Activated T-helper 2 cell treated with anti-CD3 and anti-CD28 coated beads, Interferon-gamma antibody, Interleukin-2, Interleukin-4, amounts not matched to agents 10 μg/mL and 5 μg/mL and 100 μg/mL, durations not matched to agents 14 hours and 24 hours and 36 hours (primary cell): ENCODE measurements around the gene NINJ2. TPM values are rescaled to one million over a fixed set of nuclear protein-coding genes. Genes with fewer than 3 reads are reported as not detected.
A peak's percentile ranks its signal among the peaks of the same experiment; 100 is the strongest.
"Not testable (repeated sequence)": the region's sequence is repeated elsewhere in the genome, so short reads cannot be mapped to it uniquely, and the experiment has no call there.

ENCODE experiments used
- DNase-seq: peaks from one replicate; pipeline ENCODE4 v3.0.0; 2021; ENCODE audit warnings: low spot score
- H3K27ac Mint-ChIP-seq: one replicate; pipeline ENCODE4 v1.8.0; 2021; ENCODE audit warnings: mixed read lengths
- H3K27me3 Mint-ChIP-seq: one replicate; pipeline ENCODE4 v1.8.0; 2021; ENCODE audit warnings: low read depth, mixed read lengths
- H3K36me3 Mint-ChIP-seq: one replicate; pipeline ENCODE4 v1.8.0; 2021; ENCODE audit warnings: low read depth, mixed read lengths
- H3K4me1 Mint-ChIP-seq: one replicate; pipeline ENCODE4 v1.8.0; 2021; ENCODE audit warnings: low read depth, mixed read lengths
- H3K4me3 Mint-ChIP-seq: one replicate; pipeline ENCODE4 v1.8.0; 2021; ENCODE audit warnings: low read depth, mild to moderate bottlenecking, moderate library complexity, mixed read lengths
- H3K9me3 Mint-ChIP-seq: one replicate; pipeline ENCODE4 v1.8.0; 2021; ENCODE audit warnings: mixed read lengths
- intact Hi-C: fragments of 100-400 bp; cut with micrococcal nuclease; formaldehyde crosslinking; loops from one replicate; pipeline ENCODE4 v1.15.1; 2023
- total RNA-seq: library from RNA; stranded (reverse); gene quantifications from 2 replicates; pipeline ENCODE4 v1.2.3, GENCODE V29; 2022

NINJ2 gene
- total RNA-seq, 1 donor from 2014 or later: 3.1 TPM

- H3K4me3 Mint-ChIP-seq, H3K27ac Mint-ChIP-seq, DNase-seq, H3K27me3 Mint-ChIP-seq, intact Hi-C loops, H3K9me3 Mint-ChIP-seq: not testable (repeated sequence)
- Mint-ChIP-seq H3K4me1 (peaks cover 28% of the 10 kb centered on the region), H3K36me3 (peaks cover 15% of the 10 kb centered on the region)
These were observed 34.5 kb downstream of the NINJ2 start for GRCh38 chr12:628742-629078.

- no peak for DNase-seq
- H3K36me3 Mint-ChIP-seq: peaks cover 14% of the 10 kb centered on the region
- H3K27me3 Mint-ChIP-seq: no peaks in the 10 kb centered on the region
- no peak overlapping the region for H3K4me3 Mint-ChIP-seq
- intact Hi-C loops: no loop called here
- H3K9me3 Mint-ChIP-seq: no peaks in the 10 kb centered on the region
- no peak overlapping the region for H3K27ac Mint-ChIP-seq
- H3K4me1 Mint-ChIP-seq: peaks cover 33% of the 10 kb centered on the region
These were observed 35.1 kb downstream of the NINJ2 start for GRCh38 chr12:627863-628741.

GRCh38 chr12:627285-627684, 36.0 kb downstream of the NINJ2 start:
- Mint-ChIP-seq H3K4me3 (no peak overlapping the region), H3K36me3 (peaks cover 9% of the 10 kb centered on the region), H3K27me3 (no peaks in the 10 kb centered on the region), H3K4me1 (peaks cover 35% of the 10 kb centered on the region), H3K27ac (no peak overlapping the region), H3K9me3 (no peaks in the 10 kb centered on the region)
- intact Hi-C loops: no loop called here
- no peak for DNase-seq

GRCh38 chr12:625998-626397, 37.2 kb downstream of the NINJ2 start:
- Mint-ChIP-seq H3K4me1 (peaks cover 28% of the 10 kb centered on the region), H3K4me3 (no peak overlapping the region), H3K36me3 (peaks cover 3% of the 10 kb centered on the region), H3K9me3 (no peaks in the 10 kb centered on the region), H3K27ac (no peak overlapping the region), H3K27me3 (no peaks in the 10 kb centered on the region)
- intact Hi-C loops: no loop called here
- DNase-seq: no peak

GRCh38 chr12:623865-624372, 39.3 kb downstream of the NINJ2 start:
- DNase-seq: no peak
- Mint-ChIP-seq H3K4me1 (peaks cover 33% of the 10 kb centered on the region), H3K27me3 (no peaks in the 10 kb centered on the region)

GRCh38 chr12:623172-623864, 39.9 kb downstream of the NINJ2 start:
- peaks cover 36% of the 10 kb centered on the region for H3K4me1 Mint-ChIP-seq
- DNase-seq: no peak
- H3K4me3 Mint-ChIP-seq: no peak overlapping the region
- no peaks in the 10 kb centered on the region for H3K9me3 Mint-ChIP-seq
- peak overlapping the region; percentile 94 for H3K27ac Mint-ChIP-seq
- intact Hi-C loops: no loop called here
- H3K27me3 Mint-ChIP-seq: no peaks in the 10 kb centered on the region
- no peaks in the 10 kb centered on the region for H3K36me3 Mint-ChIP-seq

More at GRCh38 chr12:623865-624372, 39.3 kb downstream of the NINJ2 start:
- intact Hi-C loops: no loop called here
- Mint-ChIP-seq H3K4me3 (no peak overlapping the region), H3K27ac (no peak overlapping the region), H3K9me3 (no peaks in the 10 kb centered on the region), H3K36me3 (no peaks in the 10 kb centered on the region)

- Mint-ChIP-seq H3K9me3 (no peaks in the 10 kb centered on the region), H3K4me3 (peak overlapping the region; percentile 55), H3K36me3 (no peaks in the 10 kb centered on the region), H3K27ac (peak overlapping the region; percentile 94), H3K27me3 (no peaks in the 10 kb centered on the region), H3K4me1 (peaks cover 36% of the 10 kb centered on the region)
- intact Hi-C loops: loop anchor here (1.0 kb wide), 1 partner anchor 8 kb away; no protein-coding TSS in a partner anchor
- no peak for DNase-seq
These were observed 40.8 kb downstream of the NINJ2 start for GRCh38 chr12:622416-622815.

GRCh38 chr12:619346-619745, 43.9 kb downstream of the NINJ2 start:
- H3K27me3 Mint-ChIP-seq: no peaks in the 10 kb centered on the region
- no peak overlapping the region for H3K4me3 Mint-ChIP-seq
- intact Hi-C loops: no loop called here
- H3K36me3 Mint-ChIP-seq: no peaks in the 10 kb centered on the region
- H3K27ac Mint-ChIP-seq: no peak overlapping the region
- no peaks in the 10 kb centered on the region for H3K9me3 Mint-ChIP-seq
- no peak for DNase-seq
- H3K4me1 Mint-ChIP-seq: peaks cover 41% of the 10 kb centered on the region

GRCh38 chr12:618605-619004, 44.6 kb downstream of the NINJ2 start:
- Mint-ChIP-seq H3K36me3 (no peaks in the 10 kb centered on the region), H3K27ac (no peak overlapping the region), H3K27me3 (no peaks in the 10 kb centered on the region), H3K4me1 (peaks cover 39% of the 10 kb centered on the region), H3K4me3 (no peak overlapping the region), H3K9me3 (no peaks in the 10 kb centered on the region)
- no peak for DNase-seq
- intact Hi-C loops: no loop called here

- no peak overlapping the region for H3K27ac Mint-ChIP-seq
- intact Hi-C loops: no loop called here
- no peaks in the 10 kb centered on the region for H3K9me3 Mint-ChIP-seq
- no peaks in the 10 kb centered on the region for H3K36me3 Mint-ChIP-seq
- no peak for DNase-seq
- H3K4me3 Mint-ChIP-seq: no peak overlapping the region
- no peaks in the 10 kb centered on the region for H3K27me3 Mint-ChIP-seq
- H3K4me1 Mint-ChIP-seq: peaks cover 27% of the 10 kb centered on the region
These were observed 45.8 kb downstream of the NINJ2 start for GRCh38 chr12:617304-617915.

GRCh38 chr12:615620-616019, 47.6 kb downstream of the NINJ2 start:
- intact Hi-C loops: no loop called here
- peak overlapping the region; percentile 48 for H3K27ac Mint-ChIP-seq
- DNase-seq: no peak
- H3K4me3 Mint-ChIP-seq: no peak overlapping the region
- H3K4me1 Mint-ChIP-seq: peaks cover 26% of the 10 kb centered on the region
- no peaks in the 10 kb centered on the region for H3K27me3 Mint-ChIP-seq
- no peaks in the 10 kb centered on the region for H3K9me3 Mint-ChIP-seq
- no peaks in the 10 kb centered on the region for H3K36me3 Mint-ChIP-seq

- DNase-seq: no peak
These were observed 48.8 kb downstream of the NINJ2 start for GRCh38 chr12:614411-614970.

More at GRCh38 chr12:614411-614970, 48.8 kb downstream of the NINJ2 start:
- Mint-ChIP-seq H3K27me3 (no peaks in the 10 kb centered on the region), H3K4me1 (peaks cover 30% of the 10 kb centered on the region), H3K9me3 (no peaks in the 10 kb centered on the region), H3K4me3 (no peak overlapping the region), H3K27ac (no peak overlapping the region), H3K36me3 (no peaks in the 10 kb centered on the region)
- intact Hi-C loops: no loop called here
